GM23338 (cell line): ENCODE measurements around the gene UNC45A. TPM values are rescaled to one million over a fixed set of nuclear protein-coding genes. Genes with fewer than 3 reads are reported as not detected.
A peak's percentile ranks its signal among the peaks of the same experiment; 100 is the strongest.
"Not testable (repeated sequence)": the region's sequence is repeated elsewhere in the genome, so short reads cannot be mapped to it uniquely, and the experiment has no call there.

Experiments used
- ATAC-seq: fragments of 200-7000 bp; cut with Tn5 transposase; 3 replicates; pipeline ENCODE4 v1.9.1; 2020
- DNase-seq: peaks from one replicate; pipeline ENCODE4 v3.0.0-alpha.2; 2015; ENCODE audit warnings: low spot score
- H2AFZ ChIP-seq: fragments of 200-600 bp; sonication (generic); 2 replicates; pipeline ENCODE4 v1.8.0; 2016; ENCODE audit warnings: antibody characterized with exemption, mild to moderate bottlenecking, moderate library complexity
- H3F3A ChIP-seq: fragments of 200-600 bp; sonication (generic); replicated peaks from 2 replicates; pipeline ENCODE4 v1.8.0; 2017; ENCODE audit warnings: antibody characterized with exemption, mixed run types, low read depth
- H3K27ac ChIP-seq: fragments of 200-600 bp; sonication (generic); 2 replicates; pipeline ENCODE4 v1.6.1; 2016; ENCODE audit warnings: low read depth
- H3K27me3 ChIP-seq: fragments of 200-600 bp; sonication (generic); 2 replicates; pipeline ENCODE4 v1.8.0; 2016; ENCODE audit warnings: mild to moderate bottlenecking, mixed run types, moderate library complexity; ENCODE audit not compliant: insufficient read depth
- H3K36me3 ChIP-seq: fragments of 200-600 bp; sonication (generic); 2 replicates; pipeline ENCODE4 v1.8.0; 2016; ENCODE audit warnings: mild to moderate bottlenecking; ENCODE audit not compliant: insufficient read depth
- H3K4me1 ChIP-seq: fragments of 200-600 bp; sonication (generic); 2 replicates; pipeline ENCODE4 v1.8.0; 2016; ENCODE audit warnings: mild to moderate bottlenecking, moderate library complexity; ENCODE audit not compliant: insufficient read depth
- H3K4me2 ChIP-seq: fragments of 200-600 bp; sonication (generic); 2 replicates; pipeline ENCODE4 v1.7.1; 2017; ENCODE audit warnings: mixed run types
- H3K4me3 ChIP-seq: fragments of 200-600 bp; sonication (generic); 2 replicates; pipeline ENCODE4 v1.6.1; 2016; ENCODE audit warnings: mixed run types
- H3K79me2 ChIP-seq: fragments of 200-600 bp; sonication (generic); replicated peaks from 2 replicates; pipeline ENCODE4 v1.8.0; 2017; ENCODE audit warnings: mild to moderate bottlenecking; ENCODE audit not compliant: insufficient read depth
- H3K9me2 ChIP-seq: fragments of 200-600 bp; sonication (generic); 2 replicates; pipeline ENCODE4 v1.8.0; 2017; ENCODE audit not compliant: insufficient read depth
- H4K20me1 ChIP-seq: fragments of 200-600 bp; sonication (generic); replicated peaks from 2 replicates; pipeline ENCODE4 v1.8.0; 2017; ENCODE audit warnings: mild to moderate bottlenecking; ENCODE audit not compliant: insufficient read depth
- H3K27ac Mint-ChIP-seq: 2 replicates; pipeline ENCODE4 v1.8.0; 2020; ENCODE audit warnings: inconsistent platforms, mild to moderate bottlenecking, moderate library complexity, mixed read lengths
- H3K27me3 Mint-ChIP-seq: 3 replicates; pipeline ENCODE4 v1.8.0; 2022; ENCODE audit warnings: low read depth, mild to moderate bottlenecking, moderate library complexity, mixed read lengths, inconsistent platforms; ENCODE audit not compliant: insufficient read depth, poor library complexity
- H3K36me3 Mint-ChIP-seq: 3 replicates; pipeline ENCODE4 v1.8.0; 2021; ENCODE audit warnings: low read depth, mild to moderate bottlenecking, inconsistent platforms, moderate library complexity, mixed read lengths
- H3K4me1 Mint-ChIP-seq: 3 replicates; pipeline ENCODE4 v1.8.0; 2020; ENCODE audit warnings: mild to moderate bottlenecking, inconsistent platforms, mixed read lengths
- H3K4me3 Mint-ChIP-seq: 3 replicates; pipeline ENCODE4 v1.8.0; 2021; ENCODE audit warnings: moderate library complexity, mild to moderate bottlenecking, inconsistent platforms, mixed read lengths
- H3K9me3 Mint-ChIP-seq: 3 replicates; pipeline ENCODE4 v1.8.0; 2020; ENCODE audit warnings: moderate library complexity, mild to moderate bottlenecking, inconsistent platforms, mixed read lengths
- CTCF ChIP-seq, 2 experiments: fragments of 200-600 bp in 1 of 2; sonication (generic) in 1 of 2; conservative IDR thresholded peaks; 2 replicates each; pipeline versions ENCODE4 v1.5.1 to v1.6.1; 2016 to 2017; ENCODE audit warnings: antibody characterized with exemption in 2 of 2, low read depth in 2 of 2, mild to moderate bottlenecking in 2 of 2, moderate library complexity in 1 of 2
- EZH2phosphoT487 ChIP-seq: fragments of 200-600 bp; sonication (generic); IDR thresholded peaks from one replicate; pipeline ENCODE4 v1.8.1; 2018; ENCODE audit warnings: antibody characterized with exemption; ENCODE audit not compliant: unreplicated experiment
- REST ChIP-seq: IDR thresholded peaks from one replicate; pipeline ENCODE4 v1.6.1; 2018; ENCODE audit warnings: antibody characterized with exemption; ENCODE audit not compliant: unreplicated experiment
- polyA plus RNA-seq: library from polyadenylated mRNA; unstranded; fragments of >200 nt; fragmentation: Nextera tagmentation; extraction: Ambion mirVana; gene quantifications from 2 replicates; pipeline ENCODE4 v1.2.1, GENCODE V29; 2016
- total RNA-seq: library from RNA; depleted of rRNA; stranded (reverse); fragments of >200 nt; shearing (Covaris generic); gene quantifications from 2 replicates; pipeline ENCODE4 v1.2.3, GENCODE V29; 2014

The UNC45A gene
- total and polyA plus RNA-seq, 2 experiments from 2014 or later: 40.2 to 86.8 TPM

- H3K4me1 ChIP-seq: no peaks in the 10 kb centered on the region
- Mint-ChIP-seq H3K4me3 (no peak overlapping the region), H3K9me3 (no peaks in the 10 kb centered on the region), H3K4me1 (peaks cover 5% of the 10 kb centered on the region; the same call in 1 of the 3 replicates), H3K36me3 (peaks cover 8% of the 10 kb centered on the region), H3K27ac (no peak overlapping the region), H3K27me3 (peaks cover 16% of the 10 kb centered on the region)
- H3K4me3 ChIP-seq: no peak overlapping the region
- H4K20me1 ChIP-seq: no peaks in the 10 kb centered on the region
- H3K27me3 ChIP-seq: no peaks in the 10 kb centered on the region
- H2AFZ ChIP-seq: no peak overlapping the region
- no peak; the same call in 2 of the 3 replicates for ATAC-seq
- no peak overlapping the region for H3K4me2 ChIP-seq
- no peak overlapping the region for H3K27ac ChIP-seq
- no peaks in the 10 kb centered on the region for H3K9me2 ChIP-seq
- H3F3A ChIP-seq: no peaks in the 10 kb centered on the region
- no peaks in the 10 kb centered on the region for H3K36me3 ChIP-seq
- DNase-seq: peak; percentile 17
- H3K79me2 ChIP-seq: no peaks in the 10 kb centered on the region
- TF ChIP-seq CTCF (conservative IDR thresholded peaks at IDR 0.05; ENCODE audit: low read depth in 2 of 2): peak; percentile 11 to 54; a peak in 2 of 4 replicates
- no peak for TF ChIP-seq EZH2phosphoT487
Observed at GRCh38 chr15:90893175-90894090, 41.7 kb upstream of the UNC45A start.

- H3K27ac Mint-ChIP-seq: no peak overlapping the region
- no peaks in the 10 kb centered on the region for H4K20me1 ChIP-seq
- H3K27me3 ChIP-seq: no peaks in the 10 kb centered on the region
- no peaks in the 10 kb centered on the region for H3K79me2 ChIP-seq
- no peaks in the 10 kb centered on the region for H3K4me1 ChIP-seq
- H3K27me3 Mint-ChIP-seq: peaks cover 16% of the 10 kb centered on the region
- no peak overlapping the region for H3K4me2 ChIP-seq
- peak; percentile 71 for DNase-seq
- no peak overlapping the region for H2AFZ ChIP-seq
- H3K4me3 ChIP-seq: no peak overlapping the region
- H3F3A ChIP-seq: no peaks in the 10 kb centered on the region
- H3K9me2 ChIP-seq: no peaks in the 10 kb centered on the region
- H3K36me3 Mint-ChIP-seq: peaks cover 8% of the 10 kb centered on the region
- no peak overlapping the region for H3K27ac ChIP-seq
- peak; percentile 21 to 43; a peak in 3 of 4 replicates for TF ChIP-seq CTCF (conservative IDR thresholded peaks at IDR 0.05; ENCODE audit: low read depth in 2 of 2)
- TF ChIP-seq REST: no peak
- no peaks in the 10 kb centered on the region for H3K4me1 Mint-ChIP-seq
- H3K9me3 Mint-ChIP-seq: no peaks in the 10 kb centered on the region
- H3K4me3 Mint-ChIP-seq: no peak overlapping the region
- peak; percentile 59 for ATAC-seq
- H3K36me3 ChIP-seq: no peaks in the 10 kb centered on the region
Observed at GRCh38 chr15:90895571-90896117, 39.4 kb upstream of the UNC45A start.

GRCh38 chr15:90897131-90897655, 37.9 kb upstream of the UNC45A start:
- H3K79me2 ChIP-seq, H3K4me1 ChIP-seq, H3K9me3 Mint-ChIP-seq, H3K27me3 ChIP-seq, H3K9me2 ChIP-seq, H4K20me1 ChIP-seq, DNase-seq, H3K4me3 ChIP-seq, H3K4me2 ChIP-seq, H3K36me3 ChIP-seq, ATAC-seq, H3K27ac ChIP-seq, H2AFZ ChIP-seq, H3F3A ChIP-seq, H3K27ac Mint-ChIP-seq, H3K4me3 Mint-ChIP-seq, H3K36me3 Mint-ChIP-seq: not testable (repeated sequence)
- H3K27me3 Mint-ChIP-seq: peaks cover 14% of the 10 kb centered on the region
- H3K4me1 Mint-ChIP-seq: peaks cover 12% of the 10 kb centered on the region
